Measurements from ENCODE around the gene MRPS18A.
A peak's percentile ranks its signal among the peaks of the same experiment; 100 is the strongest.

Gene MRPS18A

GRCh38 chr6:43687437-43688347 is at the start of gene MRPS18A:
TSS of gene MRPS18A (minus strand) at chr6:43687791. CDS start at chr6:43687779, 12 bp downstream.
- Histone ChIP-seq H3K9me3 (ENCODE audit: control insufficient read depth, low read depth, low read length) (no peaks in the 10 kb centered on the region), H3K9ac (ENCODE audit: low read length) (peak within 1 kb of the TSS; percentile 92), H3K4me1 (ENCODE audit: control insufficient read depth, low read depth, low read length) (peaks cover 13% of the 10 kb centered on the region), H3K36me3 (ENCODE audit: control insufficient read depth, low read depth, low read length) (no peaks in the 10 kb centered on the region), H3K27ac (ENCODE audit: low read length) (peak within 1 kb of the TSS; percentile 81), H3K4me3 (ENCODE audit: low read length) (peak within 1 kb of the TSS; percentile 97), H3K27me3 (ENCODE audit: control insufficient read depth, insufficient read depth, low read length) (no peaks in the 10 kb centered on the region)

- no peak overlapping the region for H3K27ac ChIP-seq (ENCODE audit: low read length)
Measured at GRCh38 chr6:43736844-43737243, 49.3 kb upstream of the MRPS18A start.

GRCh38 chr6:43736211-43736786 is 48.7 kb upstream of the MRPS18A start:
- Histone ChIP-seq H3K9me3 (ENCODE audit: control insufficient read depth, low read depth, low read length) (no peaks in the 10 kb centered on the region), H3K9ac (ENCODE audit: low read length) (no peak overlapping the region), H3K4me3 (ENCODE audit: low read length) (no peak overlapping the region), H3K27me3 (ENCODE audit: control insufficient read depth, insufficient read depth, low read length) (no peaks in the 10 kb centered on the region), H3K27ac (ENCODE audit: low read length) (no peak overlapping the region), H3K4me1 (ENCODE audit: control insufficient read depth, low read depth, low read length) (peaks cover 10% of the 10 kb centered on the region), H3K36me3 (ENCODE audit: control insufficient read depth, low read depth, low read length) (no peaks in the 10 kb centered on the region)

More at GRCh38 chr6:43736844-43737243, 49.3 kb upstream of the MRPS18A start:
- H3K9ac ChIP-seq (ENCODE audit: low read length): no peak overlapping the region
- no peaks in the 10 kb centered on the region for H3K36me3 ChIP-seq (ENCODE audit: control insufficient read depth, low read depth, low read length)
- H3K4me1 ChIP-seq (ENCODE audit: control insufficient read depth, low read depth, low read length): peaks cover 10% of the 10 kb centered on the region
- H3K4me3 ChIP-seq (ENCODE audit: low read length): no peak overlapping the region
- H3K27me3 ChIP-seq (ENCODE audit: control insufficient read depth, insufficient read depth, low read length): no peaks in the 10 kb centered on the region
- H3K9me3 ChIP-seq (ENCODE audit: control insufficient read depth, low read depth, low read length): no peaks in the 10 kb centered on the region

- no peak overlapping the region for H3K4me3 ChIP-seq (ENCODE audit: low read length)
- no peak overlapping the region for H3K27ac ChIP-seq (ENCODE audit: low read length)
- peaks cover 7% of the 10 kb centered on the region for H3K4me1 ChIP-seq (ENCODE audit: control insufficient read depth, low read depth, low read length)
- H3K9ac ChIP-seq (ENCODE audit: low read length): no peak overlapping the region
- H3K27me3 ChIP-seq (ENCODE audit: control insufficient read depth, insufficient read depth, low read length): no peaks in the 10 kb centered on the region
- H3K36me3 ChIP-seq (ENCODE audit: control insufficient read depth, low read depth, low read length): no peaks in the 10 kb centered on the region
- no peaks in the 10 kb centered on the region for H3K9me3 ChIP-seq (ENCODE audit: control insufficient read depth, low read depth, low read length)
Measured at GRCh38 chr6:43735642-43736199, 48.1 kb upstream of the MRPS18A start.

- Histone ChIP-seq H3K9me3 (ENCODE audit: control insufficient read depth, low read depth, low read length) (no peaks in the 10 kb centered on the region), H3K36me3 (ENCODE audit: control insufficient read depth, low read depth, low read length) (no peaks in the 10 kb centered on the region), H3K27me3 (ENCODE audit: control insufficient read depth, insufficient read depth, low read length) (no peaks in the 10 kb centered on the region), H3K4me3 (ENCODE audit: low read length) (no peak overlapping the region), H3K27ac (ENCODE audit: low read length) (no peak overlapping the region), H3K4me1 (ENCODE audit: control insufficient read depth, low read depth, low read length) (peaks cover 4% of the 10 kb centered on the region), H3K9ac (ENCODE audit: low read length) (no peak overlapping the region)
Measured at GRCh38 chr6:43734294-43734665, 46.7 kb upstream of the MRPS18A start.

GRCh38 chr6:43733471-43734293 is 46.1 kb upstream of the MRPS18A start:
- H3K36me3 ChIP-seq (ENCODE audit: control insufficient read depth, low read depth, low read length): no peaks in the 10 kb centered on the region
- no peak overlapping the region for H3K9ac ChIP-seq (ENCODE audit: low read length)
- no peaks in the 10 kb centered on the region for H3K27me3 ChIP-seq (ENCODE audit: control insufficient read depth, insufficient read depth, low read length)
- H3K4me3 ChIP-seq (ENCODE audit: low read length): no peak overlapping the region
- peaks cover 4% of the 10 kb centered on the region for H3K4me1 ChIP-seq (ENCODE audit: control insufficient read depth, low read depth, low read length)
- no peaks in the 10 kb centered on the region for H3K9me3 ChIP-seq (ENCODE audit: control insufficient read depth, low read depth, low read length)
- H3K27ac ChIP-seq (ENCODE audit: low read length): no peak overlapping the region

GRCh38 chr6:43730634-43731033 is 43.0 kb upstream of the MRPS18A start:
- Histone ChIP-seq H3K36me3 (ENCODE audit: control insufficient read depth, low read depth, low read length) (no peaks in the 10 kb centered on the region), H3K4me1 (ENCODE audit: control insufficient read depth, low read depth, low read length) (no peaks in the 10 kb centered on the region), H3K9ac (ENCODE audit: low read length) (no peak overlapping the region)

GRCh38 chr6:43729537-43729936 is 41.9 kb upstream of the MRPS18A start:
- Histone ChIP-seq H3K27me3 (ENCODE audit: control insufficient read depth, insufficient read depth, low read length) (no peaks in the 10 kb centered on the region), H3K9me3 (ENCODE audit: control insufficient read depth, low read depth, low read length) (no peaks in the 10 kb centered on the region)

More at GRCh38 chr6:43730634-43731033, 43.0 kb upstream of the MRPS18A start:
- Histone ChIP-seq H3K27ac (ENCODE audit: low read length) (no peak overlapping the region), H3K9me3 (ENCODE audit: control insufficient read depth, low read depth, low read length) (no peaks in the 10 kb centered on the region), H3K27me3 (ENCODE audit: control insufficient read depth, insufficient read depth, low read length) (no peaks in the 10 kb centered on the region), H3K4me3 (ENCODE audit: low read length) (no peak overlapping the region)

GRCh38 chr6:43728586-43728985 is 41.0 kb upstream of the MRPS18A start:
- Histone ChIP-seq H3K27ac (ENCODE audit: low read length) (no peak overlapping the region), H3K4me1 (ENCODE audit: control insufficient read depth, low read depth, low read length) (no peaks in the 10 kb centered on the region), H3K9ac (ENCODE audit: low read length) (no peak overlapping the region), H3K4me3 (ENCODE audit: low read length) (no peak overlapping the region), H3K27me3 (ENCODE audit: control insufficient read depth, insufficient read depth, low read length) (no peaks in the 10 kb centered on the region), H3K9me3 (ENCODE audit: control insufficient read depth, low read depth, low read length) (no peaks in the 10 kb centered on the region), H3K36me3 (ENCODE audit: control insufficient read depth, low read depth, low read length) (no peaks in the 10 kb centered on the region)

More at GRCh38 chr6:43729537-43729936, 41.9 kb upstream of the MRPS18A start:
- no peak overlapping the region for H3K27ac ChIP-seq (ENCODE audit: low read length)
- no peak overlapping the region for H3K4me3 ChIP-seq (ENCODE audit: low read length)
- H3K36me3 ChIP-seq (ENCODE audit: control insufficient read depth, low read depth, low read length): no peaks in the 10 kb centered on the region
- H3K4me1 ChIP-seq (ENCODE audit: control insufficient read depth, low read depth, low read length): no peaks in the 10 kb centered on the region
- H3K9ac ChIP-seq (ENCODE audit: low read length): no peak overlapping the region

- no peaks in the 10 kb centered on the region for H3K4me1 ChIP-seq (ENCODE audit: control insufficient read depth, low read depth, low read length)
- no peak overlapping the region for H3K9ac ChIP-seq (ENCODE audit: low read length)
- no peaks in the 10 kb centered on the region for H3K27me3 ChIP-seq (ENCODE audit: control insufficient read depth, insufficient read depth, low read length)
- H3K27ac ChIP-seq (ENCODE audit: low read length): no peak overlapping the region
- no peaks in the 10 kb centered on the region for H3K9me3 ChIP-seq (ENCODE audit: control insufficient read depth, low read depth, low read length)
- H3K36me3 ChIP-seq (ENCODE audit: control insufficient read depth, low read depth, low read length): no peaks in the 10 kb centered on the region
- no peak overlapping the region for H3K4me3 ChIP-seq (ENCODE audit: low read length)
Measured at GRCh38 chr6:43727634-43728033, 40.0 kb upstream of the MRPS18A start.
